HG03354 (cell line): Measurements from ENCODE around the gene CYP39A1.

Source experiments
- ATAC-seq: cut with Tn5 transposase; IDR thresholded peaks from one replicate; pipeline ENCODE4 v1.9.1; 2021; ENCODE audit warnings: mild to moderate bottlenecking; ENCODE audit not compliant: unreplicated experiment, poor library complexity, severe bottlenecking

The CYP39A1 gene

DNA sequence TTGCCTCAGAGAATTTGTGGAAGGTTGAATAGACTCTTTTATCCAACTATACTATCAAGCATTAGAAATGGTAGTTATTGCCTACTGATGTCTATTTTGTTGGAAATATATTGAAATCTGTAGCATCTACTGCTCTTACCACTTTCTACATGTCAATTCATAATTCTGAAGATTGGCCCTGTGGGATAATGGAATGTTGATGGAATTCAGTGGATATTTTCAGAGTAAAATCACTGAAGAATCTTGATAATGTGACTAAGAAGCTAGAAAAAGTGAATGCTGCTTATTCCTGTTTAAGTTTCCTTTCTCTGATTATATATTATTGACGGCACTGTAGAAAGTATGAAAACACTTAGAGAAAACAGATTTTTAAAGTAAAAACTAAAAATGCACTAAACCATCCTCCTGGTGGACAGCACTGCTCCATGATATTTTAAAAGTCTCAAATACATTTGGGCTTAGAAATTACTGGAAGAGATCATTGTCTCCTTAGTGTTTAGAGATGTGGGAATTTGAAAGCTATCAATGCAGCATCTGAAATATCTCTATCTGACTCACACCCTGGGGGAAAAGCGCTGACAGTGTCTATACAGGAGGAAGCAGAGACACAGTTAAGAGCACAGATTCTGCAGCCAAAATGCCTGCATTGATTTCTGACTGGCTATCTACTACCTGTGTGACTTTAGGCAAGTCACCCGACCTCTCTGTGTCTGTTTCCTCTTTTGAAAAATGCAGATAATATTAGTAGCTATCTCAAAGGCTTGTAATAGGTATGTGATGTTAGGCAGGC lies 123.5 kb downstream of the CYP39A1 start:
- ATAC-seq = no peak

- ATAC-seq = no peak
These were observed 126.0 kb downstream of the CYP39A1 start for GRCh38 chr6:46526607-46527006.

DNA sequence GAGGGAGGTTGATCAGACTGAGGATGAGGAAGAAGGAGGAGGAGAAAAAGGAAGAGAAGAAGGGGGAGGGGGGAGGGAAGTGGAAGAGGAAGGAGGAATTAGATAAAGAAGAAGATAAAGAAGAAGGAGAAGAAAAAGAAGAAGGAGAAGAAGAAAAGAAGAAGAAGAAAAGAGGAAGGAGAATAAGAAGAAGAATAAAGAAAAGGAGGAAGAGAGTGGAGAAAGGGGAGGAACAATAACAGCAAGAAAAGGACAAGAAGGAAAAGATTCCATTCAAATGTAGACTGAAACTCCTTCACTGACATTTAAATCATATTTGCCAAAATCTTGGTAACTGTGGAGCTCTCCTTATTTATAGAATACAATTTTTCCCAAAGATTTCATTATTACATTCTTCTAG lies 127.0 kb downstream of the CYP39A1 start:
- ATAC-seq = no peak

GRCh38 chr6:46521464-46521971 lies 131.1 kb downstream of the CYP39A1 start:
- ATAC-seq = no peak

DNA sequence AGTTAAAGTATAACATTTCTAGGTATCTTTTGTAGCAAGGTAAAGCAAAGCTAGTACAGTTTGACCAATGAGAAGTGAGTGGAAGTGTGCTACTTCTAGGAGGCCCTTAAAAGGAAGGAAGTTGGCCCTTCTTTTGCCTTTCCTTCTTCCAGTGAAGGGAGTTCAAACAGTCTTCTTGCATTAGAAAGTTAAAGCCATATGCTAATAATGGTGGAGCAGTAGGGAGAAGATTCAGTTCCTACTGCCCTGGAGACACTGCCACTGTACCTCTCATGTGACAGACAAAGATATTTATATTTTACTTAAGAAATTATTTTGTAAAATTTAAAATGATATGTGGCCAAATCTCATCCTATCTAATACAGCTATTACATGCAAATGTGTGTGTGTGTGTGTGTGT lies 135.4 kb downstream of the CYP39A1 start:
- no peak for ATAC-seq

DNA sequence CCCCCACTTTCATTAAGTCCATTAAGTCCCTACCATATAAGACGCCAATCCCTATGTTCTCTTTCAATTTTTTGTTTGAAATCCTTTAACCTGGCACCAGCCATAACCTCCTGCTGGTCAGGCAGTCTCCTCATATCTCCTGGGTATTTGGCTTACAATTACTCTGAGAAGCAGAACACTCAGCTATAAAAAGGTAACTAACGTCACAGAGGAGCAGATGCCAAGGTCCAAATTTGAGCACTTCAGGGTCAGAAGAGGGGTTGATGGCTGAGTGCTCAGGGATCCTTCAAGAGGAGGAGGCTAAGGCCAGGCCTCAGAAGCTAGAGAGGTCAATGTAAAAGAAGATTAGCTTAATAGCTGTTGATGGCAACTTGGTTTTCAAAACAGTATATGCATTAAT lies 139.1 kb downstream of the CYP39A1 start:
- ATAC-seq = no peak

GRCh38 chr6:46511320-46511719 lies 141.3 kb downstream of the CYP39A1 start:
- ATAC-seq = no peak

- no peak for ATAC-seq
These were observed 142.0 kb downstream of the CYP39A1 start for GRCh38 chr6:46510651-46511050.

- no peak for ATAC-seq
These were observed 142.6 kb downstream of the CYP39A1 start for GRCh38 chr6:46509981-46510510.

GRCh38 chr6:46509063-46509462 lies 143.6 kb downstream of the CYP39A1 start:
- ATAC-seq = no peak

DNA sequence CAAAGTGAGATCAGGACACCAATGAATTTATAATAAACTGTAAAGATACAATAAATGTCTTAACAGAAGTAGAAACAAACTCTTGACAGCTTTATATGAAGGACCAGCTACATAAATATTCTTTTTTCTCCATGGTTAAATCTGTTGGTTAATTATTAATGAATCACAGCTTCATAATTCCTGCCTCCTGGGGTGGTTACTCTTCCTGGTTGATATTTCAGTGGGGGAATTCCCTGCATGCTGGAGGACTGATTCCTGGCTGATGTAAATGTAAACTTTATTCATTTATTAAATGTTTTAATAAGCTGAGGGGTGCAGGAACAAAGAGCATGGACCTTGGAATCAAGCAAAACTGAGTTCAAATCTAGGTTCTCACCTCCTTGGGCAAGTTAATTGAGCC lies 145.2 kb downstream of the CYP39A1 start:
- ATAC-seq = no peak

DNA sequence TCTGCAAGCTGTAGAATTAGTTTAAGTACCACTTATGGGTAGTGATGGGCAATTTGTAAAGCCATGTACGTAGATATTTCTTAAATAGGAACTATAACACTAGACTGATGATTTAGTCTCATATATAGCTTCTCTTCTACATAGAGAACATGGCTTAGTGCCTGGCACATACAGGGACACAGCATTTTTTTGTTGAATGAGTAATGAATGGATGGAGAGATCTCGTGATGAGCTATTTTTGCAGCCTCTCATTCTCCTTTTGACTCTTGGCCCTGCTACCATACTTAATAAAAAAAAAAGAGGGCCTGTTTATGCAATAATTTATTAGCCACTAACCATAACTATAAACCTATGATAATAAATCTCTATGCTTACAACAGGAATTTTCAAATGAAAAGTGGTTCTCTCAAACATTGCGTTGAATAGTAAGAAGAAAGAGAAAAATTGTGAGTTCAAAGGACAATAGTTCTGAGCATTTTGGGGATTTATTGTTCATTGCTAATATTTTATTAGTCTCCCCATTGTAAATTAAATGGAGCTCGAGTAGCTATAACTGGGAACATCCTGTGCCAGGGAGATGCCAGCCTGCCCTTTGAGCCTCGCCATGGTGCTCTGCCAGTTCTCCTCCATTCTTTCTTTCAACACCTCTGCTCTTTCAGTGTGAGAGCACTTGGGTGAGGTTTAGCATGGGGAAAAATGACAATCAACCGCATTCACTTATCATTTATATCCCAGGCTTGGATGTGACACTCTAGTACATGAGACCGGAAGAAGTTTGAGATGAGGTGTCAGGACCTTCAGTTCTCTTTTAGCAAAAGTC lies 146.7 kb downstream of the CYP39A1 start:
- no peak for ATAC-seq

- ATAC-seq = no peak
These were observed 148.4 kb downstream of the CYP39A1 start for GRCh38 chr6:46504242-46504641.

- no peak for ATAC-seq
These were observed 150.0 kb downstream of the CYP39A1 start for GRCh38 chr6:46502486-46503119.

GRCh38 chr6:46501136-46502089 lies 151.2 kb downstream of the CYP39A1 start:
- ATAC-seq = no peak

DNA sequence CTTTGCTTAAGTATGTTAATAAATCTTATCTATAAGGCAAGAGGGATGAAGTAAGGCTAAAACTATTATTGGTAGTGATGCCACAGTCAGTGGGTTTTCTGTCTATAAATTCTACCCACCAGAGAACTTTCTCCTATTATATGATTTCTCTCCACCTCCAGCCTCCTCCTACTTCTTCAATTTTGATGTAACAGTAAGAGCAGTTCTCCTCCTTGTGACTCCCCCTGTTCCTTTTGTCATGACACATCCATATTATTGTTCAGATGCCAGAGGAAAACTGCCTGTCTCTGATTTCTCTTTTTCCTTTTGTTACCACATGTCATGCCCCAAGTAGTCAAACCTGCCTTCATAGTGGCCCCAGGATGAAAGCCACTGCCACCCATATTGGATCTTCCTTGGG lies 152.2 kb downstream of the CYP39A1 start:
- ATAC-seq = no peak
